Gastrocnemius medialis (tissue), 4 donors: ENCODE results near the gene KRTCAP3. TPM values are rescaled to one million over a fixed set of nuclear protein-coding genes. Genes with fewer than 3 reads are reported as not detected.

ENCODE experiments used
- ATAC-seq, 2 donors: fragments of 150-250 bp; one replicate each; pipeline ENCODE4 v1.9.1; 2016
- DNase-seq, 2 donors: peaks; one replicate each; pipeline ENCODE4 v3.0.0-alpha.2; 2019
- H3K27ac ChIP-seq, 4 donors: fragments of 200-600 bp; sonication (generic); 1 replicate in 1 of 4; 2 replicates in 3 of 4; pipeline ENCODE4 v1.5.1; 2016 to 2018; ENCODE audit warnings: mild to moderate bottlenecking in 2 of 4, moderate library complexity in 1 of 4
- H3K27me3 ChIP-seq, 3 donors: fragments of 200-600 bp; sonication (generic) in 2 of 3; 1 replicate in 1 of 3; 2 replicates in 2 of 3; pipeline versions ENCODE4 v1.5.1 to v1.6.0; 2016 to 2019; ENCODE audit warnings: mild to moderate bottlenecking in 1 of 3, moderate library complexity in 1 of 3
- H3K36me3 ChIP-seq, 2 donors: fragments of 200-600 bp; sonication (generic) in 1 of 2; one replicate each; pipeline ENCODE4 v1.5.1; 2017 to 2018
- H3K4me1 ChIP-seq, 2 donors: fragments of 200-600 bp; sonication (generic) in 1 of 2; one replicate each; pipeline ENCODE4 v1.5.1; 2016 to 2017; ENCODE audit warnings: mild to moderate bottlenecking in 2 of 2
- H3K4me3 ChIP-seq, 4 donors: fragments of 200-600 bp; sonication (generic) in 3 of 4; 1 replicate in 1 of 4; 2 replicates in 3 of 4; pipeline ENCODE4 v1.5.1; 2016 to 2019; ENCODE audit warnings: mild to moderate bottlenecking in 2 of 4
- H3K9me3 ChIP-seq, 3 donors: fragments of 200-600 bp; sonication (generic) in 2 of 3; 1 replicate in 1 of 3; 2 replicates in 2 of 3; pipeline ENCODE4 v1.5.1; 2016 to 2019
- CTCF ChIP-seq, 5 experiments: fragments of 450-650 bp in 3 of 5; fragments of 200-600 bp in 2 of 5; sonication (generic) in 2 of 5; IDR thresholded peaks in 4 of 5; conservative IDR thresholded peaks in 1 of 5; 1 replicate in 4 of 5; 2 replicates in 1 of 5; pipeline ENCODE4 v1.5.1; 2016 to 2019; ENCODE audit warnings: antibody characterized with exemption in 5 of 5, mild to moderate bottlenecking in 3 of 5, moderate library complexity in 3 of 5
- POLR2A ChIP-seq, 2 donors: fragments of 450-650 bp; IDR thresholded peaks; one replicate each; pipeline ENCODE4 v1.6.1; 2017; ENCODE audit warnings: antibody characterized with exemption in 2 of 2, mild to moderate bottlenecking in 2 of 2, moderate library complexity in 2 of 2
- in situ Hi-C, 4 donors: fragments of 200-750 bp; cut with MboI; loops; one replicate each; pipeline versions ENCODE4 v1.15.0 to v1.8.0; 2017; ENCODE audit warnings: low sequenced_read_pairs in 4 of 4
- intact Hi-C: fragments of 100-400 bp; cut with DNase I; formaldehyde crosslinking; loops from one replicate; pipeline ENCODE4 v1.15.1; 2023; ENCODE audit warnings: low total_unique reads
- total RNA-seq, 4 donors: library from RNA; depleted of rRNA; stranded (reverse); fragments of >200 nt; gene quantifications; one replicate each; pipeline versions ENCODE4 v1.1.0 to v1.2.3, GENCODE V29; 2016

Gene KRTCAP3
- total RNA-seq, 4 donors from 2014 or later = 0.93 to 2.1 TPM; not detected in 2

GRCh38 chr2:27407798-27408491 is 34.2 kb upstream of the KRTCAP3 start:
- intact Hi-C loops = loop anchor here (1.0 to 2.0 kb wide), 2 partner anchors 27 to 81 kb away; partner anchors contain the start of genes IFT172 and ZNF513
- DNase-seq (no peak), ATAC-seq (no peak)
- H3K36me3 ChIP-seq = no peaks in the 10 kb centered on the region
- peak overlapping the region; percentile 74 to 98 (median 96) for H3K4me3 ChIP-seq
- peaks cover 15 to 24% of the 10 kb centered on the region in 2 donors for H3K4me1 ChIP-seq
- in situ Hi-C loops = no loop called here
- TF ChIP-seq CTCF (IDR thresholded peaks at IDR 0.05 in 4 of 5, conservative IDR thresholded peaks at IDR 0.05 in 1 of 5) = peak; percentile 17 to 54 (median 43)
- TF ChIP-seq POLR2A (IDR thresholded peaks at IDR 0.05) = no peak
- no peaks in the 10 kb centered on the region for H3K9me3 ChIP-seq
- H3K27ac ChIP-seq = peak overlapping the region; percentile 89 to 97 (median 94)
- H3K27me3 ChIP-seq = no peaks in the 10 kb centered on the region

- Histone ChIP-seq H3K36me3 (no peaks in the 10 kb centered on the region), H3K4me3 (peak overlapping the region; percentile 74 to 98 (median 96)), H3K27me3 (no peaks in the 10 kb centered on the region), H3K9me3 (no peaks in the 10 kb centered on the region), H3K27ac (peak overlapping the region; percentile 89 to 97 (median 94)), H3K4me1 (peaks cover 15 to 24% of the 10 kb centered on the region in 2 donors)
- in situ Hi-C loops (no loop called here), intact Hi-C loops (loop anchor here (1.0 to 2.0 kb wide), 5 partner anchors 20 to 221 kb away; partner anchors contain the start of genes CCDC121, GPN1, GTF3C2 and IFT172)
- DNase-seq (no peak), ATAC-seq (peak; percentile 37 to 54)
- TF ChIP-seq POLR2A (IDR thresholded peaks at IDR 0.05) (no peak), CTCF (IDR thresholded peaks at IDR 0.05 in 4 of 5, conservative IDR thresholded peaks at IDR 0.05 in 1 of 5) (peak in 1 of 5 experiments; percentile 24)
Observed at GRCh38 chr2:27408601-27409320, 33.4 kb upstream of the KRTCAP3 start.

- Histone ChIP-seq H3K36me3 (no peaks in the 10 kb centered on the region), H3K4me1 (peaks cover 15 to 24% of the 10 kb centered on the region in 2 donors), H3K4me3 (peak within 1 kb of the TSS; percentile 74 to 98 (median 96)), H3K9me3 (no peaks in the 10 kb centered on the region), H3K27ac (peak within 1 kb of the TSS; percentile 89 to 97 (median 94)), H3K27me3 (no peaks in the 10 kb centered on the region)
- intact Hi-C loops (loop anchor here (1.0 to 2.0 kb wide), 4 partner anchors 19 to 220 kb away; partner anchors contain the start of genes CCDC121, GPN1, GTF3C2 and NRBP1), in situ Hi-C loops (no loop called here)
- TF ChIP-seq POLR2A (IDR thresholded peaks at IDR 0.05) = peak; percentile 57 to 72
- TF ChIP-seq CTCF (IDR thresholded peaks at IDR 0.05 in 4 of 5, conservative IDR thresholded peaks at IDR 0.05 in 1 of 5) = peak in 2 of 5 experiments; percentile 12 to 16
- peak; percentile 94 to 95 for ATAC-seq
- peak; percentile 90 to 92 for DNase-seq
Observed at GRCh38 chr2:27409321-27410073, 32.7 kb upstream of the KRTCAP3 start, which contains the start of gene PPM1G. TSS of gene PPM1G (minus strand) at chr2:27409591. CDS start at chr2:27409422, 169 bp downstream.

- no peak for ATAC-seq
- in situ Hi-C loops = no loop called here
- Histone ChIP-seq H3K36me3 (no peaks in the 10 kb centered on the region), H3K4me3 (no peak overlapping the region), H3K27me3 (no peaks in the 10 kb centered on the region), H3K9me3 (no peaks in the 10 kb centered on the region), H3K27ac (no peak overlapping the region), H3K4me1 (peaks cover 12 to 19% of the 10 kb centered on the region in 2 donors)
- TF ChIP-seq POLR2A (IDR thresholded peaks at IDR 0.05) = no peak
- no peak for TF ChIP-seq CTCF (IDR thresholded peaks at IDR 0.05 in 4 of 5, conservative IDR thresholded peaks at IDR 0.05 in 1 of 5)
- intact Hi-C loops = no loop called here
- no peak for DNase-seq
Observed at GRCh38 chr2:27412419-27413152, 29.6 kb upstream of the KRTCAP3 start.
